Activated CD8-positive, alpha-beta memory T cell treated with anti-CD3 and anti-CD28 coated beads, Interleukin-2, amount 50 U/mL, for 1 hour (primary cell): Measurements from ENCODE around the gene XRCC3.
"Not testable (repeated sequence)": the region's sequence is repeated elsewhere in the genome, so short reads cannot be mapped to it uniquely, and the experiment has no call there.

Source experiments
- DNase-seq: peaks from one replicate; pipeline ENCODE4 v3.0.0-alpha.2; 2020; ENCODE audit errors: extremely low read depth

XRCC3 gene

GRCh38 chr14:103694572-103695026 is 20.7 kb downstream of the XRCC3 start:
- no peak for DNase-seq

- no peak for DNase-seq
Measured at GRCh38 chr14:103693515-103693914, 21.7 kb downstream of the XRCC3 start.

GRCh38 chr14:103692871-103693270 is 22.4 kb downstream of the XRCC3 start:
- no peak for DNase-seq

GRCh38 chr14:103692159-103692558 is 23.1 kb downstream of the XRCC3 start:
- DNase-seq = no peak

- DNase-seq = not testable (repeated sequence)
Measured at GRCh38 chr14:103691655-103692054, 23.6 kb downstream of the XRCC3 start.

- DNase-seq = no peak
Measured at GRCh38 chr14:103690332-103690731, 24.9 kb downstream of the XRCC3 start.

GRCh38 chr14:103688906-103689902 is 26.0 kb downstream of the XRCC3 start:
- DNase-seq = no peak

GRCh38 chr14:103688441-103688840 is 26.8 kb downstream of the XRCC3 start:
- no peak for DNase-seq

- no peak for DNase-seq
Measured at GRCh38 chr14:103687712-103688111, 27.5 kb downstream of the XRCC3 start.

GRCh38 chr14:103686831-103687485 is 28.3 kb downstream of the XRCC3 start:
- no peak for DNase-seq

GRCh38 chr14:103685276-103686211 is 29.7 kb downstream of the XRCC3 start:
- DNase-seq = no peak

GRCh38 chr14:103684871-103685270 is 30.4 kb downstream of the XRCC3 start:
- DNase-seq = no peak

GRCh38 chr14:103684471-103684870 is 30.8 kb downstream of the XRCC3 start:
- no peak for DNase-seq

GRCh38 chr14:103683139-103683538 is 32.1 kb downstream of the XRCC3 start:
- DNase-seq = no peak

GRCh38 chr14:103680491-103681231 is 34.6 kb downstream of the XRCC3 start:
- no peak for DNase-seq

GRCh38 chr14:103679351-103679750 is 35.9 kb downstream of the XRCC3 start:
- peak; percentile 5 for DNase-seq

- DNase-seq = no peak
Measured at GRCh38 chr14:103676881-103677675, 38.2 kb downstream of the XRCC3 start.

- DNase-seq = no peak
Measured at GRCh38 chr14:103675957-103676356, 39.3 kb downstream of the XRCC3 start.

- no peak for DNase-seq
Measured at GRCh38 chr14:103671911-103672310, 43.3 kb downstream of the XRCC3 start.

- DNase-seq = no peak
Measured at GRCh38 chr14:103669370-103669769, 45.9 kb downstream of the XRCC3 start.
